ENCODE data around the gene NTSR1. TPM values are rescaled to one million over a fixed set of nuclear protein-coding genes. Genes with fewer than 3 reads are reported as not detected.
A peak's percentile ranks its signal among the peaks of the same experiment; 100 is the strongest.

Gene NTSR1
- total and polyA plus RNA-seq, 2 of the 13 experiments (the other 11 are each of a cell fraction or from before 2014, with no cell fraction given), result 0.09 to 0.12 TPM

DNA sequence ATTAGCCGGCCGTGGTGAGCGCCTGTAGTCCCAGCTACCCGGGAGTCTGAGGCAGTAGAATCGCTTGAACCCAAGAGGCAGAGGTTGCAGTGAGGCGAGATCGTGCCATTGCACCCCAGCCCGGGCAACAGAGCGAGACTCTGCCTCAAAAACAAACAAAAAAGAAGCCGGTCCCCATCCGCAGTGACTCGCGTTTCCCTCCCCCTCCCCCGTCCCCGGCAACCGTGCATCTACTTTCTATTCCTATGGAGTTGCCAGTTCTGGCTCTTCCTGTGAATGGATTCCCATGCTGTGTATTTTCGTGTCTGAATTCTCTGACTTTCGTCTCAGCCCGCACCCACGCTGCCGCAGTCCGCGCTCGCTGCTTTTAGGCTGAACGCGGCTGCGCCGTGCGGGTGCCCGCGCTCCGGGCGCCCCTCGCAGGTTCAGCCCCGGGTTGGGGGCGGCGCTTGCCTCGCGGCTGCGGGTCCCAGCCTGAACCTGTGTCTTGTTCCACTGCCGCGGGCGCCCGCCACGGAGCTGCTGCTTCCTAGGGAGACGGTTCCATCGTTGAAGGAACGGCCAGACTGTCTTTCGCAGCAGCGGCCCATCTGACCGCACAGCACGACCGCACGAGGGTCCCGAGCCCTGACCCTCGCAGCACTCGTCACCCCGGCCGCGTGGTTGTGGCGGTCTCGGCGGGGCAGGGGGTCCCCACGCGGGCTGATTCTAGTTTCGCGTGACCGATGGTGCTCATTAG lies 86.6 kb downstream of the NTSR1 start (continued):
- TF ChIP-seq GABPA (IDR thresholded peaks at IDR 0.05; ENCODE audit: low read depth, low read length) (no peak), GABPA (CRISPR knock-in tag; IDR thresholded peaks at IDR 0.05; ENCODE audit: low read depth) (no peak), HIVEP1 (CRISPR knock-in tag; IDR thresholded peaks at IDR 0.05) (peak; percentile 15), SYNCRIP (IDR thresholded peaks at IDR 0.05; ENCODE audit: insufficient read depth, low read depth, low read length) (no peak), PPARG (CRISPR knock-in tag; conservative IDR thresholded peaks at IDR 0.05) (no peak; the same call in 1 of the 2 replicates), CCDC6 (CRISPR knock-in tag; IDR thresholded peaks at IDR 0.05) (peak; percentile 67; the same call in 1 of the 2 replicates), ZNF781 (CRISPR knock-in tag; IDR thresholded peaks at IDR 0.05; ENCODE audit: borderline replicate concordance, not compliant biosample characterization) (peak; percentile 64), FOXO1 (CRISPR knock-in tag; IDR thresholded peaks at IDR 0.05) (peak; percentile 62; the same call in 1 of the 2 replicates), ZNF263 (CRISPR knock-in tag; IDR thresholded peaks at IDR 0.05) (peak; percentile 61), CHD2 (IDR thresholded peaks at IDR 0.05; ENCODE audit: low read depth, low read length) (no peak), SP1 (IDR thresholded peaks at IDR 0.05) (no peak), SP1 (CRISPR knock-in tag; IDR thresholded peaks at IDR 0.05) (no peak; the same call in 1 of the 2 replicates), ZNF446 (CRISPR knock-in tag; IDR thresholded peaks at IDR 0.05) (no peak), TCF7L2 (IDR thresholded peaks at IDR 0.05; ENCODE audit: low read depth, low read length) (no peak), CBX1 (IDR thresholded peaks at IDR 0.05; ENCODE audit: low read depth) (peak; percentile 82), ZNF782 (CRISPR knock-in tag; IDR thresholded peaks at IDR 0.05; ENCODE audit: borderline replicate concordance) (peak; percentile 74; the same call in 1 of the 2 replicates), MED13 (CRISPR knock-in tag; IDR thresholded peaks at IDR 0.05) (peak; percentile 74), DNMT3B (CRISPR knock-in tag; conservative IDR thresholded peaks at IDR 0.05) (no peak), HHEX (CRISPR knock-in tag; IDR thresholded peaks at IDR 0.05) (no peak), PHF20 (CRISPR knock-in tag; IDR thresholded peaks at IDR 0.05) (no peak), ZNF777 (CRISPR knock-in tag; IDR thresholded peaks at IDR 0.05) (no peak; the same call in 1 of the 2 replicates)
- TF ChIP-seq, protein P1, sequence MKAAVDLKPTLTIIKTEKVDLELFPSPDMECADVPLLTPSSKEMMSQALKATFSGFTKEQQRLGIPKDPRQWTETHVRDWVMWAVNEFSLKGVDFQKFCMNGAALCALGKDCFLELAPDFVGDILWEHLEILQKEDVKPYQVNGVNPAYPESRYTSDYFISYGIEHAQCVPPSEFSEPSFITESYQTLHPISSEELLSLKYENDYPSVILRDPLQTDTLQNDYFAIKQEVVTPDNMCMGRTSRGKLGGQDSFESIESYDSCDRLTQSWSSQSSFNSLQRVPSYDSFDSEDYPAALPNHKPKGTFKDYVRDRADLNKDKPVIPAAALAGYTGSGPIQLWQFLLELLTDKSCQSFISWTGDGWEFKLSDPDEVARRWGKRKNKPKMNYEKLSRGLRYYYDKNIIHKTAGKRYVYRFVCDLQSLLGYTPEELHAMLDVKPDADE (CRISPR knock-in tag; IDR thresholded peaks at IDR 0.05), result no peak
- TF ChIP-seq, protein P2, sequence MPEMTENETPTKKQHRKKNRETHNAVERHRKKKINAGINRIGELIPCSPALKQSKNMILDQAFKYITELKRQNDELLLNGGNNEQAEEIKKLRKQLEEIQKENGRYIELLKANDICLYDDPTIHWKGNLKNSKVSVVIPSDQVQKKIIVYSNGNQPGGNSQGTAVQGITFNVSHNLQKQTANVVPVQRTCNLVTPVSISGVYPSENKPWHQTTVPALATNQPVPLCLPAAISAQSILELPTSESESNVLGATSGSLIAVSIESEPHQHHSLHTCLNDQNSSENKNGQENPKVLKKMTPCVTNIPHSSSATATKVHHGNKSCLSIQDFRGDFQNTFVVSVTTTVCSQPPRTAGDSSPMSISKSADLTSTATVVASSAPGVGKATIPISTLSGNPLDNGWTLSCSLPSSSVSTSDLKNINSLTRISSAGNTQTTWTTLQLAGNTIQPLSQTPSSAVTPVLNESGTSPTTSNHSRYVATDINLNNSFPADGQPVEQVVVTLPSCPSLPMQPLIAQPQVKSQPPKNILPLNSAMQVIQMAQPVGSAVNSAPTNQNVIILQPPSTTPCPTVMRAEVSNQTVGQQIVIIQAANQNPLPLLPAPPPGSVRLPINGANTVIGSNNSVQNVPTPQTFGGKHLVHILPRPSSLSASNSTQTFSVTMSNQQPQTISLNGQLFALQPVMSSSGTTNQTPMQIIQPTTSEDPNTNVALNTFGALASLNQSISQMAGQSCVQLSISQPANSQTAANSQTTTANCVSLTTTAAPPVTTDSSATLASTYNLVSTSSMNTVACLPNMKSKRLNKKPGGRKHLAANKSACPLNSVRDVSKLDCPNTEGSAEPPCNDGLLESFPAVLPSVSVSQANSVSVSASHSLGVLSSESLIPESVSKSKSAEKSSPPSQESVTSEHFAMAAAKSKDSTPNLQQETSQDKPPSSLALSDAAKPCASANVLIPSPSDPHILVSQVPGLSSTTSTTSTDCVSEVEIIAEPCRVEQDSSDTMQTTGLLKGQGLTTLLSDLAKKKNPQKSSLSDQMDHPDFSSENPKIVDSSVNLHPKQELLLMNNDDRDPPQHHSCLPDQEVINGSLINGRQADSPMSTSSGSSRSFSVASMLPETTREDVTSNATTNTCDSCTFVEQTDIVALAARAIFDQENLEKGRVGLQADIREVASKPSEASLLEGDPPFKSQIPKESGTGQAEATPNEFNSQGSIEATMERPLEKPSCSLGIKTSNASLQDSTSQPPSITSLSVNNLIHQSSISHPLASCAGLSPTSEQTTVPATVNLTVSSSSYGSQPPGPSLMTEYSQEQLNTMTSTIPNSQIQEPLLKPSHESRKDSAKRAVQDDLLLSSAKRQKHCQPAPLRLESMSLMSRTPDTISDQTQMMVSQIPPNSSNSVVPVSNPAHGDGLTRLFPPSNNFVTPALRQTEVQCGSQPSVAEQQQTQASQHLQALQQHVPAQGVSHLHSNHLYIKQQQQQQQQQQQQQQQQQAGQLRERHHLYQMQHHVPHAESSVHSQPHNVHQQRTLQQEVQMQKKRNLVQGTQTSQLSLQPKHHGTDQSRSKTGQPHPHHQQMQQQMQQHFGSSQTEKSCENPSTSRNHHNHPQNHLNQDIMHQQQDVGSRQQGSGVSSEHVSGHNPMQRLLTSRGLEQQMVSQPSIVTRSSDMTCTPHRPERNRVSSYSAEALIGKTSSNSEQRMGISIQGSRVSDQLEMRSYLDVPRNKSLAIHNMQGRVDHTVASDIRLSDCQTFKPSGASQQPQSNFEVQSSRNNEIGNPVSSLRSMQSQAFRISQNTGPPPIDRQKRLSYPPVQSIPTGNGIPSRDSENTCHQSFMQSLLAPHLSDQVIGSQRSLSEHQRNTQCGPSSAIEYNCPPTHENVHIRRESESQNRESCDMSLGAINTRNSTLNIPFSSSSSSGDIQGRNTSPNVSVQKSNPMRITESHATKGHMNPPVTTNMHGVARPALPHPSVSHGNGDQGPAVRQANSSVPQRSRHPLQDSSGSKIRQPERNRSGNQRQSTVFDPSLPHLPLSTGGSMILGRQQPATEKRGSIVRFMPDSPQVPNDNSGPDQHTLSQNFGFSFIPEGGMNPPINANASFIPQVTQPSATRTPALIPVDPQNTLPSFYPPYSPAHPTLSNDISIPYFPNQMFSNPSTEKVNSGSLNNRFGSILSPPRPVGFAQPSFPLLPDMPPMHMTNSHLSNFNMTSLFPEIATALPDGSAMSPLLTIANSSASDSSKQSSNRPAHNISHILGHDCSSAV (CRISPR knock-in tag; IDR thresholded peaks at IDR 0.05; ENCODE audit: borderline replicate concordance), result no peak
